Activated naive CD4-positive, alpha-beta T cell treated with anti-CD3 and anti-CD28 coated beads for 36 hours (primary cell): ENCODE measurements around the gene NMNAT2. TPM values are rescaled to one million over a fixed set of nuclear protein-coding genes. Genes with fewer than 3 reads are reported as not detected.
A peak's percentile ranks its signal among the peaks of the same experiment; 100 is the strongest.

Experiments
- CTCF ChIA-PET: fragments of 350-600 bp; sonication (Branson Sonifier 250); formaldehyde crosslinking; loops from one replicate; lab custom pipeline; 2021; ENCODE audit warnings: antibody characterized with exemption; lab: Charles Lee
- DNase-seq: peaks from one replicate; pipeline ENCODE4 v3.0.0-alpha.2; 2020
- H3K27ac Mint-ChIP-seq: one replicate; pipeline ENCODE4 v1.8.0; 2021; ENCODE audit warnings: mild to moderate bottlenecking, mixed read lengths
- H3K27me3 Mint-ChIP-seq: one replicate; pipeline ENCODE4 v1.8.0; 2021; ENCODE audit warnings: low read depth, mixed read lengths
- H3K36me3 Mint-ChIP-seq: one replicate; pipeline ENCODE4 v1.8.0; 2021; ENCODE audit warnings: low read depth, mixed read lengths
- H3K4me1 Mint-ChIP-seq: one replicate; pipeline ENCODE4 v1.8.0; 2021; ENCODE audit warnings: low read depth, mixed read lengths
- H3K4me3 Mint-ChIP-seq: one replicate; pipeline ENCODE4 v1.8.0; 2021; ENCODE audit warnings: mild to moderate bottlenecking, moderate library complexity, mixed read lengths
- H3K9me3 Mint-ChIP-seq: one replicate; pipeline ENCODE4 v1.8.0; 2021; ENCODE audit warnings: mixed read lengths
- intact Hi-C: fragments of 100-400 bp; cut with micrococcal nuclease; formaldehyde crosslinking; loops from one replicate; pipeline ENCODE4 v1.15.1; 2023
- total RNA-seq, 2 experiments: library from RNA; stranded (reverse); gene quantifications; one replicate each; pipeline ENCODE4 v1.2.3, GENCODE V29; 2021

Gene NMNAT2
- total RNA-seq, 2 experiments from 2014 or later: not detected

- intact Hi-C loops: loop anchor here (2.0 kb wide), 1 partner anchor 25 kb away; no protein-coding TSS in a partner anchor
Observed at GRCh38 chr1:183219616-183220009, 198.6 kb downstream of the NMNAT2 start.

DNA sequence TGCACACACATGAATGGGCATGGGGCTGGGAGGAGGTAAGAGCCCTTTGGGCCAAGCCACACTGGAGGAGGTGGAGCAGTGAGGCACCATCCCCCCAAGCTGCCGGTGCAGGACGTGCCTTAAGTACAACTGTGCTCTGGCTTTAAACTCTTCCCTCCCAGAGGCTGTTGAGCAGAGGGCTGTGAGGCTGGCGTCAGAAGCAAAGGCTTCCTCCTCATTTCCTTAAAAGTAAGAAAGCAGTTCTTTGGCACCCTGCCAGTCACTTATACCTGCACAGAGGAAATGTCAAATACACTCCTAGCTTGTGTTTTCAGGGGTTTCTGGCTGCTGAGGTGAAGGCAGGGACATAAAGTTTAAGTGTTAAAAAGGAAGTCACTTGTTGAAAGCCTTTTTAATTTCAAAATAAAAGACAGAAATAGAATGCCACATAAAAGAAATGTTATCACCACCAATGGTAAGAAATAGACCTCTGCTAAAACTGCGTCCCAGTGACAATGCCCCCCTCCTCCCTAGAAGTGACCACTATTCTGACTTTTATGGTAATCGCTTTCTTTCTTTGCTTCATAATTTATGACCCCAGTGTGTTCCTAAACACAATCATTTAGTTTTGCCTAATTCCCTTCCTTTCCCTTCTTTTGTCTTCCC, 199.1 kb downstream of the NMNAT2 start:
- intact Hi-C loops: loop anchor here (2.0 kb wide), 1 partner anchor 24 kb away; no protein-coding TSS in a partner anchor
- H3K27ac Mint-ChIP-seq: peak overlapping the region; percentile 10

More at GRCh38 chr1:183219616-183220009, 198.6 kb downstream of the NMNAT2 start:
- no peaks in the 10 kb centered on the region for H3K36me3 Mint-ChIP-seq
- no peaks in the 10 kb centered on the region for H3K9me3 Mint-ChIP-seq
- no peak for DNase-seq
- no peaks in the 10 kb centered on the region for H3K27me3 Mint-ChIP-seq
- peaks cover 19% of the 10 kb centered on the region for H3K4me1 Mint-ChIP-seq
- H3K4me3 Mint-ChIP-seq: no peak overlapping the region
- H3K27ac Mint-ChIP-seq: no peak overlapping the region
- CTCF ChIA-PET: interaction anchor here (0.6 to 1.1 kb wide), 2 partner anchors 11 to 379 kb away, joined by 3 to 4 read pairs; no protein-coding TSS in a partner anchor

GRCh38 chr1:183218027-183218618, 200.1 kb downstream of the NMNAT2 start:
- no peak overlapping the region for H3K27ac Mint-ChIP-seq
- H3K36me3 Mint-ChIP-seq: no peaks in the 10 kb centered on the region
- CTCF ChIA-PET: no interaction called here
- intact Hi-C loops: loop anchor here (2.0 kb wide), 1 partner anchor 23 kb away; no protein-coding TSS in a partner anchor
- H3K4me3 Mint-ChIP-seq: no peak overlapping the region
- peaks cover 19% of the 10 kb centered on the region for H3K4me1 Mint-ChIP-seq
- DNase-seq: no peak
- H3K9me3 Mint-ChIP-seq: no peaks in the 10 kb centered on the region
- no peaks in the 10 kb centered on the region for H3K27me3 Mint-ChIP-seq

More for the DNA sequence above, 199.1 kb downstream of the NMNAT2 start:
- Mint-ChIP-seq H3K9me3 (no peaks in the 10 kb centered on the region), H3K27me3 (no peaks in the 10 kb centered on the region), H3K4me3 (no peak overlapping the region), H3K36me3 (no peaks in the 10 kb centered on the region), H3K4me1 (peaks cover 19% of the 10 kb centered on the region)
- DNase-seq: peak; percentile 76
- CTCF ChIA-PET: interaction anchor here (0.6 to 1.1 kb wide), 2 partner anchors 10 to 379 kb away, joined by 3 to 4 read pairs; no protein-coding TSS in a partner anchor

GRCh38 chr1:183215936-183216335, 202.2 kb downstream of the NMNAT2 start:
- no peaks in the 10 kb centered on the region for H3K27me3 Mint-ChIP-seq
- H3K9me3 Mint-ChIP-seq: no peaks in the 10 kb centered on the region
- DNase-seq: no peak
- H3K36me3 Mint-ChIP-seq: no peaks in the 10 kb centered on the region
- H3K4me1 Mint-ChIP-seq: peaks cover 19% of the 10 kb centered on the region
- intact Hi-C loops: no loop called here
- H3K4me3 Mint-ChIP-seq: no peak overlapping the region
- CTCF ChIA-PET: no interaction called here
- H3K27ac Mint-ChIP-seq: no peak overlapping the region

DNA sequence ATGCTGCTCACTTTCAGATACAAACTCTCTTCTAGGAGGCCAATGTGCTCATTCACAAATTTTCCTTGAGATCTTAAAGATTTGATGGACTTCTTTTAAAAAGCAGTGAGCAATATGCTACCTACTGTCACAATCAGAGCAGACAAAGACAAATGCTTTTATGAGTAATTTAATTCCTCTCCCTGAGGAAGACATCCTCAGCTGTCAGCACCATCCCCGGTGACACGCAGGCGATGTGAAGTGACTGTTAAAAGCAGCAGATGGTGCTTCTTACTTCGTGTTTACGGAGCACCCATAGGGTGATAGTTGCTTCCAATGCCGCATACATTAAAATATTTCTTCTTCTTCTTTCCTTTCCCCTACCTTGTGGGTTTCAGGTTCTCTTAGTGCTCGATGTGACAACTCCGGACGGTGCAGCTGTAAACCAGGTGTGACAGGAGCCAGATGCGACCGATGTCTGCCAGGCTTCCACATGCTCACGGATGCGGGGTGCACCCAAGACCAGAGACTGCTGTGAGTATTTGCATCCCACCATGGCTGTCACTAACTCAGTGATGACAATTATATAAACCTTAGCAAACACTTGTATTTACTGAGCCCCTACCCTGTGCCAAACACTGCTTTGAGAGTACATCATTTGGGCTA, 203.0 kb downstream of the NMNAT2 start:
- no peaks in the 10 kb centered on the region for H3K9me3 Mint-ChIP-seq
- DNase-seq: no peak

GRCh38 chr1:183214021-183214970, 203.9 kb downstream of the NMNAT2 start:
- no peak overlapping the region for H3K4me3 Mint-ChIP-seq
- intact Hi-C loops: no loop called here
- CTCF ChIA-PET: no interaction called here
- peaks cover 10% of the 10 kb centered on the region for H3K4me1 Mint-ChIP-seq
- no peaks in the 10 kb centered on the region for H3K27me3 Mint-ChIP-seq
- no peak for DNase-seq
- H3K9me3 Mint-ChIP-seq: no peaks in the 10 kb centered on the region
- no peaks in the 10 kb centered on the region for H3K36me3 Mint-ChIP-seq
- H3K27ac Mint-ChIP-seq: no peak overlapping the region

More for the DNA sequence above, 203.0 kb downstream of the NMNAT2 start:
- Mint-ChIP-seq H3K4me1 (peaks cover 19% of the 10 kb centered on the region), H3K36me3 (no peaks in the 10 kb centered on the region), H3K4me3 (no peak overlapping the region), H3K27ac (no peak overlapping the region), H3K27me3 (no peaks in the 10 kb centered on the region)
- intact Hi-C loops: no loop called here
- CTCF ChIA-PET: no interaction called here

DNA sequence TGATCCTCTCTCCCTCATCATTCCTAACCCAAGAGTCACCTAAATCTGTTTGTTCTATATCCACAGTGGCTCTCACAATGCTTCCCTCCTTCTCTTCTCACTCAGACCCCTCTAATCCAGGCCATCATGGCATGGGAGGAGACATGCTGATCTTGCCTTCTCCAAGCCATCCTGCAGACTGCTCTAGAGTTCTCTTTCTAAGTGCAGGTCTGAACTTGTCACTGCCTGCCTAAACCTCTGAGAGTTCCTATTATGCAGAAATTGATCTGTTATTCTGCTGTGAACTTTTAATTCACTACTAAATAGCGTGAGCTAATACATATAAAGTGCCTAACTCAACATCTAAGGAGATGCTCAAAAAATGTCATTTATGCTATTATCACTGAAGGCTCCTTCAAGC, 205.3 kb downstream of the NMNAT2 start:
- no peak for DNase-seq
- CTCF ChIA-PET: no interaction called here
- Mint-ChIP-seq H3K27me3 (no peaks in the 10 kb centered on the region), H3K9me3 (no peaks in the 10 kb centered on the region), H3K27ac (no peak overlapping the region), H3K4me1 (no peaks in the 10 kb centered on the region), H3K36me3 (no peaks in the 10 kb centered on the region), H3K4me3 (no peak overlapping the region)
- intact Hi-C loops: no loop called here

- Mint-ChIP-seq H3K36me3 (no peaks in the 10 kb centered on the region), H3K4me3 (no peak overlapping the region), H3K27me3 (no peaks in the 10 kb centered on the region), H3K27ac (no peak overlapping the region), H3K9me3 (no peaks in the 10 kb centered on the region), H3K4me1 (no peaks in the 10 kb centered on the region)
- intact Hi-C loops: no loop called here
- DNase-seq: no peak
- CTCF ChIA-PET: no interaction called here
Observed at GRCh38 chr1:183210681-183211080, 207.5 kb downstream of the NMNAT2 start.

DNA sequence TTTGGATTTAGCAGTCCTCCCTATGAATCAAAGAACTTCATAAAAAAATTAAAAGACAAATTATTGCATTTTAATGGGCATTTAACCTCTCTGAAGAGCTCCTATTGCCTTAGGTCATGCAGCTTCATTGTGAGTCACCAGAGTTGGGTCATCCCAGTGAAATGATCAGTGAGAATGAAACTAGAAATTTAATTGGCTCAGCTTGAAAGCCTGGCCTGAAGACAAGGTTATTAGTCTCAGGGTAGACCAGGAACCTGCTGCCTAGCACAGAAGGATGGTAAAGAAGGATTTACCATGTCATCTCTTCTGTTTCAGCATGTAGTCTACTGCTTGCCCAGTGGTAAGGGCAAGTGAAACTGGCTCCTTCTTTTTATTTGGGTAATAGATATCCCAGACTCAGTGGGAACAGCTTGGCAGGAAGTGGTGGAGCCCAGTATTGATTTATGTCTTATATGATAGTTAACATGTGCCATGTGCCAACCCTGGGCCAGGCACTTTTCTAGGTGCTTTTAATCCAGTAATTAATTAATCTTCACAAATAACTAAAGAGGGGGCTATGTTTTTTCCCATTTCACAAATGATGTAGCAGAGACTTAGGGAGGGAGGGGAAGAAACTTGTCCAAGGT, 208.5 kb downstream of the NMNAT2 start:
- CTCF ChIA-PET: interaction anchor here (1.2 to 1.3 kb wide), 2 partner anchors 10 to 16 kb away, joined by 3 to 4 read pairs; no protein-coding TSS in a partner anchor
- H3K4me1 Mint-ChIP-seq: no peaks in the 10 kb centered on the region
- no peak overlapping the region for H3K27ac Mint-ChIP-seq
- no peaks in the 10 kb centered on the region for H3K27me3 Mint-ChIP-seq
- no peaks in the 10 kb centered on the region for H3K9me3 Mint-ChIP-seq
- no peaks in the 10 kb centered on the region for H3K36me3 Mint-ChIP-seq
- intact Hi-C loops: no loop called here
- H3K4me3 Mint-ChIP-seq: no peak overlapping the region
- no peak for DNase-seq

DNA sequence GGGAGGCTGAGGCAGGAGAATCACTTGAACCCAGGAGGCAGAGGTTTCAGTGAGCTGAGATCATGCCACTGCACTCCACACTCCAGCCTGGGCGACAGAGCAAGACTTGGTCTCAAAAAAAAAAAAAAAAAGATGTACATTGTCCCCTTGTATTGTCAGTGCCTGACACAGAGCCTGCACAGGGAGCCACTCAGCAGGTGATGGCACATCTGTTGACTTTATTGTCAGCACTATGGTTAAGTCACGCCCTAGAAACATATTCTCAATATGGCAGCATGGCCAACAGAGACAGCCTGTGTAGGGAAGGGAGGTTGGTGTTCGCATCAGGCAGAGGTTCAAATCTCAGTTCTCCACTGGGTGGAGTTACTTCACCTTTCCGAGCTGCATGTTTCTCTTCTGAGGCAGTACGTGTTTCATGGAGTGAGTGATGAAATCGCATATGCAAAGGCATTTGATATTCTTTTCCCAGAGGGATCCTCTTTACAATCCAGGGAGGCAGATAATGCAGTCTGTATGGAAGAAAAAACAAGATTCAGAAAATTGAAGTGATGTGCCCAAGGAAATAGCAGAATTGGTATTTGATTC, 211.6 kb downstream of the NMNAT2 start:
- H3K36me3 Mint-ChIP-seq: no peaks in the 10 kb centered on the region
- H3K4me1 Mint-ChIP-seq: peaks cover 7% of the 10 kb centered on the region

DNA sequence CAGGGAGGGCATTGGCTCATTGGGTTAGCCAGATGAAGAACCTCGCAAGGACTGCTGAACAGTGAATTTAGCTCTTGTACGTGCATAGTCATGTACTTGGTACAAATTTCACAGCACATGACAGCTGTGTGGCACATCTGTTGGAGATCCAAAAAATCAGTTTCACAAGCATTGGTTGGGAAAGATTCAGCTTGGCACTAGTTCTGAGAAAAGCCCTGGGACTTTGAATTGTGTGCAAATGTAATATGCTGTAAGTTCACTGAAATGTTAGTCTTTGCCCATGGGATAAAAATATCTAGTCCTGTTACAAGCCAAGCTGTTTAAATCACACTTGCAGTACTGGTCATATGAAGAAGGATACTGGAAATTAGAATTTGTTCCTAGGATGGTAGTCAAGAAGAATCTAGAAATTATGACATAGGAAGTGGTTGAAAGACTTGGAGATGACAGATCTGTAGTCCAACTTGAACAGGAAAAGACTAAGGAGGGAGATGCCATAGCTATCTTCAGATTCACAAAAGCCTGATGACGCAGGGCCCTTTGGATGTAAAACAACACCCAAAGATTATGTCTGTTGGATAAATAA, 212.9 kb downstream of the NMNAT2 start:
- CTCF ChIA-PET: no interaction called here
- Mint-ChIP-seq H3K36me3 (no peaks in the 10 kb centered on the region), H3K4me3 (no peak overlapping the region), H3K9me3 (no peaks in the 10 kb centered on the region), H3K4me1 (peaks cover 7% of the 10 kb centered on the region), H3K27me3 (peaks cover 6% of the 10 kb centered on the region), H3K27ac (no peak overlapping the region)
- intact Hi-C loops: no loop called here
- no peak for DNase-seq

More for the DNA sequence above, 211.6 kb downstream of the NMNAT2 start:
- CTCF ChIA-PET: interaction anchor here (0.6 kb wide), 1 partner anchor 196 kb away, joined by 3 read pairs; no protein-coding TSS in a partner anchor
- DNase-seq: no peak
- Mint-ChIP-seq H3K27ac (no peak overlapping the region), H3K27me3 (no peaks in the 10 kb centered on the region), H3K9me3 (no peaks in the 10 kb centered on the region), H3K4me3 (no peak overlapping the region)
- intact Hi-C loops: no loop called here
